ENCODE results near the gene ANO7.

The ANO7 gene

DNA sequence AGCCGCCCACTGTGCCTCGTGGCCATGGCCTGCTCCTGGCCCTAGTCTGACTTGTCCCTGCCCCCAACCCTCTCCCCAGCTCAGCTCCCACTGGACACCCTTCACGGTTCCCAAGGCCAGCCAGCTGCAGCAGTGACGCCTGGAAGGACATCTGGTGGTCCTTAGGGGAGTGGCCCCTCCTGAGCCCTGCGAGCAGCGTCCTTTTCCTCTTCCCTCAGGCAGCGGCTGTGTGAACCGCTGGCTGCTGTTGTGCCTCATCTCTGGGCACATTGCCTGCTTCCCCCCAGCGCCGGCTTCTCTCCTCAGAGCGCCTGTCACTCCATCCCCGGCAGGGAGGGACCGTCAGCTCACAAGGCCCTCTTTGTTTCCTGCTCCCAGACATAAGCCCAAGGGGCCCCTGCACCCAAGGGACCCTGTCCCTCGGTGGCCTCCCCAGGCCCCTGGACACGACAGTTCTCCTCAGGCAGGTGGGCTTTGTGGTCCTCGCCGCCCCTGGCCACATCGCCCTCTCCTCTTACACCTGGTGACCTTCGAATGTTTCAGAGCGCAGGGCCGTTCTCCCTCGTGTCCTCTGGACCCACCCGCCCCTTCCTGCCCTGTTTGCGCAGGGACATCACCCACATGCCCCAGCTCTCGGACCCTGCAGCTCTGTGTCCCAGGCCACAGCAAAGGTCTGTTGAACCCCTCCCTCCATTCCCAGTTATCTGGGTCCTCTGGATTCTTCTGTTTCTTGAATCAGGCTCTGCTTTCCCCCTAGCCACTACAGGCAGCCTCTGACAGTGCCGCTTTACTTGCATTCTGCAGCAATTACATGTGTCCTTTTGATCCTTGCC, 35.8 kb downstream of the ANO7 start:
- Histone ChIP-seq H3K36me3 (ENCODE audit: insufficient read depth, low read length) (peaks cover 33% of the 10 kb centered on the region), H3K9ac (ENCODE audit: low read length) (no peak overlapping the region), H3K9me3 (ENCODE audit: low read length) (0 out of 2 replicates have a peak, but pooled peaks cover 3% of the 10 kb centered on the region), H3F3A (ENCODE audit: insufficient read depth, low read length) (0 out of 2 replicates have a peak, but pooled peaks cover 1% of the 10 kb centered on the region), H3K27me3 (ENCODE audit: insufficient read depth, low read length) (no peaks in the 10 kb centered on the region), H3K79me2 (ENCODE audit: insufficient read depth, low read length) (no peaks in the 10 kb centered on the region), H3K27ac (ENCODE audit: low read depth, low read length, poor library complexity, severe bottlenecking) (no peak overlapping the region), H3K4me3 (ENCODE audit: low read depth, low read length, poor library complexity, severe bottlenecking) (no peak overlapping the region), H2AFZ (ENCODE audit: low read length) (no peak overlapping the region), H3K4me1 (ENCODE audit: insufficient read depth, low read length, severe bottlenecking) (peaks cover 5% of the 10 kb centered on the region), H3K4me2 (ENCODE audit: low read length) (no peak overlapping the region), H4K20me1 (ENCODE audit: insufficient read depth, low read length) (no peaks in the 10 kb centered on the region), H3K9me2 (ENCODE audit: low read depth, low read length) (no peaks in the 10 kb centered on the region)
- no peak for TF ChIP-seq EZH2 (IDR thresholded peaks at IDR 0.05; ENCODE audit: borderline replicate concordance, low read length)
- TF ChIP-seq, protein P1, sequence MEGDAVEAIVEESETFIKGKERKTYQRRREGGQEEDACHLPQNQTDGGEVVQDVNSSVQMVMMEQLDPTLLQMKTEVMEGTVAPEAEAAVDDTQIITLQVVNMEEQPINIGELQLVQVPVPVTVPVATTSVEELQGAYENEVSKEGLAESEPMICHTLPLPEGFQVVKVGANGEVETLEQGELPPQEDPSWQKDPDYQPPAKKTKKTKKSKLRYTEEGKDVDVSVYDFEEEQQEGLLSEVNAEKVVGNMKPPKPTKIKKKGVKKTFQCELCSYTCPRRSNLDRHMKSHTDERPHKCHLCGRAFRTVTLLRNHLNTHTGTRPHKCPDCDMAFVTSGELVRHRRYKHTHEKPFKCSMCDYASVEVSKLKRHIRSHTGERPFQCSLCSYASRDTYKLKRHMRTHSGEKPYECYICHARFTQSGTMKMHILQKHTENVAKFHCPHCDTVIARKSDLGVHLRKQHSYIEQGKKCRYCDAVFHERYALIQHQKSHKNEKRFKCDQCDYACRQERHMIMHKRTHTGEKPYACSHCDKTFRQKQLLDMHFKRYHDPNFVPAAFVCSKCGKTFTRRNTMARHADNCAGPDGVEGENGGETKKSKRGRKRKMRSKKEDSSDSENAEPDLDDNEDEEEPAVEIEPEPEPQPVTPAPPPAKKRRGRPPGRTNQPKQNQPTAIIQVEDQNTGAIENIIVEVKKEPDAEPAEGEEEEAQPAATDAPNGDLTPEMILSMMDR (IDR thresholded peaks at IDR 0.05; ENCODE audit: low read length), result no peak

DNA sequence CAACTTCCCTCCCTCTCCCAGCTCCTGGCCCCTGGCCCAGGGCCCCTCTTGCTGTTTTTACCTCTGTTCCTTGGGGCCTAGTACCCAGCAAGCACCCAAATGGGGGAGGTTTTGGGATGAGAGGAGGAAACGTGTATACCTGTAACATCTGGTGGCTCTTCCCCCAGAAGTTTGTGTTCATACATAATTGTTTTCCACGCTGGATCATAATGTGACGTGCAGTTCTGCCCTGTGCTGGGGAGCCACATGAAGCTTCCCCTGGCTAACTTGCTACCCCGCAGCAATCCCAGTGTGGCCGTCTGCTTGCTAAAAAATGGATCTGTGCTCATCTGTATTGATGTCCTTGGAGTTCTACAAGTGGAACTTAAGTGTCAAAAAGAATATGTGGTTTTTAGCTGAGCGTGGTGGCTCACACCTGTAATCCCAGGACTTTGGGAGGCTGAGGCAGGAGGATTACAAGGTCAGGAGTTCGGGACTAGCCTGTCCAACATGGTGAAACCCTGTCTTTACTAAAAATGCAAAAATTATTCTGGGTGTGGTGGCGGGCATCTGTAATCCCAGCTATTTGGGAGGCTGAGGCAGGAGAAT, 36.5 kb downstream of the ANO7 start:
- H3K4me2 ChIP-seq (ENCODE audit: low read length), result no peak overlapping the region
- H3K36me3 ChIP-seq (ENCODE audit: insufficient read depth, low read length), result peaks cover 38% of the 10 kb centered on the region
- no peak for TF ChIP-seq EZH2 (IDR thresholded peaks at IDR 0.05; ENCODE audit: borderline replicate concordance, low read length)
- TF ChIP-seq, protein P1 (IDR thresholded peaks at IDR 0.05; ENCODE audit: low read length), result no peak
- no peak overlapping the region for H3K27ac ChIP-seq (ENCODE audit: low read depth, low read length, poor library complexity, severe bottlenecking)
- no peaks in the 10 kb centered on the region for H3K27me3 ChIP-seq (ENCODE audit: insufficient read depth, low read length)
- 0 out of 2 replicates have a peak, but pooled peaks cover under 1% of the 10 kb centered on the region for H3K9me3 ChIP-seq (ENCODE audit: low read length)
- H3K79me2 ChIP-seq (ENCODE audit: insufficient read depth, low read length), result no peaks in the 10 kb centered on the region
- no peaks in the 10 kb centered on the region for H3K9me2 ChIP-seq (ENCODE audit: low read depth, low read length)
- no peak overlapping the region for H3K4me3 ChIP-seq (ENCODE audit: low read depth, low read length, poor library complexity, severe bottlenecking)
- H4K20me1 ChIP-seq (ENCODE audit: insufficient read depth, low read length), result no peaks in the 10 kb centered on the region
- H3K4me1 ChIP-seq (ENCODE audit: insufficient read depth, low read length, severe bottlenecking), result peaks cover 3% of the 10 kb centered on the region
- H3F3A ChIP-seq (ENCODE audit: insufficient read depth, low read length), result no peaks in the 10 kb centered on the region
- no peak overlapping the region for H3K9ac ChIP-seq (ENCODE audit: low read length)
- H2AFZ ChIP-seq (ENCODE audit: low read length), result no peak overlapping the region

DNA sequence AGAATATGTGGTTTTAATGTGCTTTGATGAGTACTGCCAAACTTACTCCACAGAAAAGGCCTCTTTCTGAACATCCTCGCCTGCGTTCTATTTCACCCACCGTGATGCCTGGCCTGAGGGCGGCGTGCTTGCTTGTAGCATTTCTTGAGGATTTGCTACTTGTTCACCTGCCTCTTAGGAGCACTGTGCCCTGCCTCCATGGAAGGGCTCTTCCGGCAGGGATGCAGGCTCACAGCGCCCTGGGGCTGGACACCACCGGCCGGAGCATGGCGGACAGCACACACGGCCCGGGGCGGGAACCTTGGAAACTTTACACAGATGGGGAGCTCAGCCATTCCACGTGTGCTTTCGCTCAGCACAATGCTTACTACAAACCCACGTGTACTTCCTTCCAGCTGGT, 37.1 kb downstream of the ANO7 start:
- Histone ChIP-seq H3K9me3 (ENCODE audit: low read length) (no peaks in the 10 kb centered on the region), H4K20me1 (ENCODE audit: insufficient read depth, low read length) (no peaks in the 10 kb centered on the region), H2AFZ (ENCODE audit: low read length) (no peak overlapping the region), H3K4me1 (ENCODE audit: insufficient read depth, low read length, severe bottlenecking) (peaks cover 3% of the 10 kb centered on the region), H3F3A (ENCODE audit: insufficient read depth, low read length) (no peaks in the 10 kb centered on the region), H3K79me2 (ENCODE audit: insufficient read depth, low read length) (no peaks in the 10 kb centered on the region), H3K9ac (ENCODE audit: low read length) (no peak overlapping the region), H3K36me3 (ENCODE audit: insufficient read depth, low read length) (peaks cover 44% of the 10 kb centered on the region), H3K27ac (ENCODE audit: low read depth, low read length, poor library complexity, severe bottlenecking) (no peak overlapping the region), H3K27me3 (ENCODE audit: insufficient read depth, low read length) (no peaks in the 10 kb centered on the region), H3K4me3 (ENCODE audit: low read depth, low read length, poor library complexity, severe bottlenecking) (no peak overlapping the region), H3K4me2 (ENCODE audit: low read length) (no peak overlapping the region), H3K9me2 (ENCODE audit: low read depth, low read length) (no peaks in the 10 kb centered on the region)
- TF ChIP-seq, protein P1 (IDR thresholded peaks at IDR 0.05; ENCODE audit: low read length), result no peak
- TF ChIP-seq EZH2 (IDR thresholded peaks at IDR 0.05; ENCODE audit: borderline replicate concordance, low read length), result no peak
